ENCODE measurements around the gene ANKS6.

ANKS6 gene

DNA sequence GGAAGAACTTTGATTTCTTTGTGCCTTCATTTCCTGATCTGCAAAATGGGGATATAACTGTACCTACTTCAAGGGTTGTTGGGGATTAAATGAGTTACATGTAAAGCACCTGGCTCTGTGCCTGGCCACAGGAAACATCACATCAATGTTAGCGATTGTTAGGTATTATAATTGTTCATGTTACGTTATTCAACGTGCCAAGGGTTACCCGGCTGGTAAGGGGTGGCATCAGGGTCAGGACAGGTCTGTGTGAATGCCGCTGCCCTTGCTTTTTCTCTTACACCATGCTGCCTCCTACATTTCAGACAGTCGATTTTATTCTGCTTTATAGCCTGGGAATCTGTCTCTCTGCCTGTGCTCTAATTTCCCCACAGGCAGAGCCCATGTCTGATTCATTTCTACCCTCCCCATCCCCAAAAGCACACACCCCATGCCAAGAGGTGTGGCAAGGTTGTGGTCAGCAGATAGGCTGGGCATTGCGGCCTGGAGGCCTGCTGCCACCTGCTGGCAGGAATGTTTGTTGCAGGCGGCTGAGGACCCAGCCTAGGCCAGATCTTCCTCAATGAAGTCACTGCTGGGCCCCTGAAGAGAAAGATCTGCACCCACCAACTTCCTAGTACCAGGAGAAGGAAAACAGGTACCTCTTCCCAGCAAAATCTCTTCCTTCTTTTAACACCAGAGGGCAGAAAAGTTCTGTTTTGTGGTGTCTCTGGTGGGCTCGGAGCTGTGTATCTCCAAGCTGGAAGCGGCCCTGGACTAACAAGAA, 5.3 kb downstream of the ANKS6 start:
- DNase-seq: peak; percentile 68

GRCh38 chr9:98790134-98790841, 6.1 kb downstream of the ANKS6 start:
- no peak for DNase-seq

GRCh38 chr9:98789483-98790133, 6.7 kb downstream of the ANKS6 start:
- no peak for DNase-seq

- DNase-seq: no peak
Observed at GRCh38 chr9:98787766-98788335, 8.5 kb downstream of the ANKS6 start.

GRCh38 chr9:98786750-98787510, 9.4 kb downstream of the ANKS6 start:
- no peak for DNase-seq

DNA sequence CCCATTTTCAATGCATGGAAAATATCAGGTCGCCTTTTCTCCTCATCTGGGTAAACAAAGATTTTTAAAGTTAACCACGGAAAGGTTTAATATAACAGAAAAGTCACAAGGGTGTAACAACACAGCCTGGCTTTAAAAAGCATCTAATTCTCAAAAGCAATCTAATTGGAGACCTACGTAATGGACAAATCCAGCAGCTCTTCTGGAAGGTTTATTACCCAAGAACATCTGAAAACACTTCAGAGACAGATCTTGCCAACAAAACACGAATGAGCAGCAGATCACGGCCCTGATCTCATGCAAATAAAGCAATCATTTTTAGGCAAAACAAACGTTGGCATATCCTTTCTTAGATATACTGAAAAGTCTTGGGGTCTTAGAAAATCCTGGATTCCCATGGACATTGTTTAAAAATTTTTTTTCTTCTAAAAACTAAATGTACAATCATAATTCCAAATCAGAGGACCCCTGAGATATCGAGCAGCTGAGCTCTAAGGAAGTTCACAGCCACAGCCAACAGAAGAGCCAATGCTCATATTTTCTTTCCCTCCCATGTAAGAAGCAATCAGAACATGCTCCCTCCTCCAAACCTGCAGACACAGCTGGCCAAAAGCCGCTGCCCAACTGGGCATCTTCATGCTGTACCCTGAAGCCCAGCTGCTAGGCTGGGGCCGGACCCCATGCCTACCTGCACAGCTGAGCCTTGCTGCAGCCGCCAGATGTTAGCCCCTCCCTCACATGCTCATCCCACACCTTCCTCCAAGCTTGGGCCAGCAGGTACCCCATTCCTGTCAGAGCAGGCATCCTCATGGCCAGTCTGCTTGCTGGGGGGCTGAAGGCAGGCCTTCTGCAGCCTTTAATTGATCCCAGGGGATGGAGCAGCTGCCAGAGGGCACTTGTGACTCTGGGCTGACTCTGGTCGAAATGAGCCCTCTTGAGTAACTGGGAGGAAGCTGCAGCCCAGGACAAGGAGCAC, 11.2 kb downstream of the ANKS6 start:
- no peak for DNase-seq

- DNase-seq: no peak
Observed at GRCh38 chr9:98783518-98784226, 12.7 kb downstream of the ANKS6 start.

DNA sequence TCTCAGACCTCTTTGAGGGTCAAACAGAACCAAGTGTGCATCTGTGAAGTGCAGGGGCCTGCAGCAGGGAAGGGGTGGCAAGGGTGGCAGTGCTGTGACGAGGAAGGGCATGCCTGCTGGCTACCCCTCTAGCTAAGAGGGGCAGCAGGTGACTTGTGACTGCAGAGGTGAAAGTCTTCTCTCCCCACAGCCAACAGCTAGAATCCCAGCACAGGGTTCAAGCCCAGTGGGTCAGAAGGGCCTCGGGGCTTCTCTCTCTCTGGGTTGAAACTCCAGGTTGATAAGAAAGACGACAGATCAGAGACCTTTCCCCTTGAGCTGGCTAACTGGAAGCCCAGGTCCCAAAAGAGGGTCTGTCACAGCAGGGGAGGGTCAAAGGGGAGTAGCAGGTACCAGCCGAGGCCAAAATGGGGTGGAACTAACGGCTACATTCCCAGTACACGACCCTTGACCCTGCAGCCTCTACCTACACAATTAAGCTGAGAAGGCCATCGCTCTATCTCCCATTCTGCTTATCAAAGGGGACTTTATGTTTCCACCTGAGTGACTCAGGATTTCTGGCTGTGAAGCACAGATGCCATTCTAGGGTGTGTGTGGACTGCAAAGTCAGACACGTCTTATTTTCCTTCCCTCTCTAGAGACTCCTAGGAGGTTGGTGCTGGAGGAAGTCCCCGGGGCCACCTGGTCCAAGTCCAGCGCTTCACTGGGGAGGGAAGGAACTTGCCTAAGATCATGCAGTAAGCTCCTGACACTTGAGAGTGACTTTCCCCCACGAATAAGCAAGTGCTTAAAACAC, 14.6 kb downstream of the ANKS6 start:
- DNase-seq: no peak

- no peak for DNase-seq
Observed at GRCh38 chr9:98780059-98780749, 16.2 kb downstream of the ANKS6 start.

GRCh38 chr9:98778711-98779530, 17.4 kb downstream of the ANKS6 start:
- DNase-seq: no peak

DNA sequence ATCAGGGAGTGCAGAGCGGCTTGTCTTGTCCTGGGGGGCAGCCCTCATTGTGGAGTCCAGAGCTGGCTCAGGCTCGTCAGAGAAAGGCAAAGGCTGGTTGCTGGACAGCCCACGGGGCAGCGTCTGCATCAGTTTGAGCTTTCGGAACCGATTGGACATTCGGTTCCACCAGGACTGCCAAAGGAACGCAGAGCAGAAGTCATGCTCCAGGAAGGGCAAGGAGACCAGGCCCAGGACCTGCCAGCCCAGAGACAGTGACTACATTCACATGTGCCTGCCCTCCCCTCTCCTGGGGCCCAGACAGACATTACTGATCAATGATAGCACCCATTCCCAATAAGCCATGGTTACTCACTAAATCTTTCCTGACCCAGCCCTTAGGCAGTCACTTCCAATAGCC, 18.1 kb downstream of the ANKS6 start:
- DNase-seq: no peak

GRCh38 chr9:98777618-98778017, 18.7 kb downstream of the ANKS6 start:
- DNase-seq: no peak

- peak; percentile 49 for DNase-seq
Observed at GRCh38 chr9:98775831-98776441, 20.4 kb downstream of the ANKS6 start.

- peak; percentile 10 for DNase-seq
Observed at GRCh38 chr9:98774746-98775145, 21.6 kb downstream of the ANKS6 start.

DNA sequence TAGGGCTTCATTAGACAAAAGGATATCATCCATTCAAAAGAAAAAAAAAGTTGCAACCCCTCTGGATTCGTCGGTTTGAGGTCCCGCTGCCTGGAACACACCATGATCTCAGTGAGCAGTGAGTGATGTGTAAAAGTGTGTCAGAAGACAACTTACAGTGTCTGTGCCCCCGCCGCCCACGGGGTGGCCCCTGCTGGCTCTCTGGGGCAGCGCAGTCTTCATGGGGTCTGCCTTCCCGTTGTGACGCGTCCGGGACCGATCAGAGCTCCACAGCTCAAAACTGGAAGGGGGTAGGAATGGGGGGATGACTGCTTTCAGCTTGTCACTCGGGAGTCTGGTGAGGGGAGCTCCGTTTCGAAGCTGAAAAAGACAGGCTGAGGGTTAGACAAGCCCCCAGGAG, 22.6 kb downstream of the ANKS6 start:
- no peak for DNase-seq

DNA sequence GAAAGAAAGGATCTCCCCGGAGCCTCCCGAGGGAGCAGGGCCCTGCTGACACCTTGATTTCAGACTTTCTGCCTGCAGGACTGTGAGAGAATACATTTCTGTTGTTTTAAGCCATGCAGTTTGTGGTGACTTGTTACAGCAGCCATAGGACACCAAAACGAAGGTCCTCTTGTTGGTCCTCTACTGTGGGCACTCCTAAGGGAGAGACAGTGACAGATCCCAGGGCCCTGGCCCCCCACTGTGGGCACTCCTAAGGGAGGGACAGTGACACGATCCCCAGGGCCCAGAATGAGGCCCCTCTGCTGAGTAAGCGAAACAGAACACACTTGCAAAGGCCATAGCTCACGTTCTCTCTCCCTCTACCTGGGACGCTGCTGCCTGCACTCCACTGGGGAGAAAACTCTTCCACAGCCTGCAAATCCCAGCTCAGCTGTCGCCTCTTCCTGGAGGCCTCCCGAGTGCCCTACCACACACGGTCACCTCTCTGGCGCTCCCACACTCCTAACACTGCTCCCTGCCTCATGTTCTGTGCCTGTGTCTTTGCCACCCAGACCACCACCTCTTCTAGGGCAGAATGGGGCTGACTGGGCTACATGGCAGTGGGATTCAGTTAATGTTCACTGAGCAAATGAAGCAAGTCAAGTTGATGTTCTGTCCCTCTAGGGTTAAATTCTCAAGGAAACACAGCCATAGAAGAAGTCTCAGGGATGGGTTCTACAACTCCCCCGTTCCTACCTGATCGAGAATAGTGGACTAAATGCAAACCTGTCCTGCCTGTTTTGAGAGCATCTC, 23.8 kb downstream of the ANKS6 start:
- no peak for DNase-seq

- DNase-seq: no peak
Observed at GRCh38 chr9:98771209-98771874, 25.0 kb downstream of the ANKS6 start.

Data from CD4-positive, alpha-beta T cell treated with Interleukin-10 for 1 hour (primary cell).